HL-60 (cell line): ENCODE data around the gene OPA1.

ENCODE experiments used
- CTCF ChIP-seq: IDR thresholded peaks from one replicate; pipeline ENCODE4 v1.5.1; 2011; ENCODE audit warnings: low read length, control low read depth, inconsistent platforms; ENCODE audit not compliant: insufficient read depth
- GABPA ChIP-seq: IDR thresholded peaks from 2 replicates; pipeline ENCODE4 v1.6.1; 2012; ENCODE audit warnings: low read depth
- POLR2AphosphoS5 ChIP-seq: IDR thresholded peaks from 2 replicates; pipeline ENCODE4 v1.6.1; 2012; ENCODE audit warnings: low read depth
- REST ChIP-seq: IDR thresholded peaks from 2 replicates; pipeline ENCODE4 v1.6.1; 2012; ENCODE audit warnings: low read depth; ENCODE audit not compliant: insufficient replicate concordance

- peak; percentile 93 for TF ChIP-seq POLR2AphosphoS5
- TF ChIP-seq CTCF, result no peak
- peak; percentile 65 for TF ChIP-seq REST
- TF ChIP-seq GABPA, result peak; percentile 94
These were observed at the start of gene OPA1 for GRCh38 chr3:193592841-193593667.
